Effector memory CD4-positive, alpha-beta T cell (primary cell): ENCODE measurements around the gene PARD3B.

Experiments
- DNase-seq, 3 donors: peaks; one replicate each; pipeline ENCODE4 v3.0.0-alpha.2; 2020
- H3K27ac ChIP-seq: 2 replicates; pipeline ENCODE4 v1.7.0; 2013; ENCODE audit warnings: mild to moderate bottlenecking, low read length, moderate library complexity; ENCODE audit not compliant: insufficient read depth, poor library complexity, severe bottlenecking
- H3K27me3 ChIP-seq: replicated peaks from 2 replicates; pipeline ENCODE4 v1.7.0; 2013; ENCODE audit warnings: mild to moderate bottlenecking, low read length; ENCODE audit not compliant: insufficient read depth, control insufficient read depth, poor library complexity, severe bottlenecking
- H3K36me3 ChIP-seq: 2 replicates; pipeline ENCODE4 v1.7.0; 2013; ENCODE audit warnings: mild to moderate bottlenecking, low read length, moderate library complexity; ENCODE audit not compliant: control insufficient read depth, insufficient read depth
- H3K4me1 ChIP-seq: 2 replicates; pipeline ENCODE4 v1.7.0; 2013; ENCODE audit warnings: low read length, mild to moderate bottlenecking; ENCODE audit not compliant: control insufficient read depth, insufficient read depth, poor library complexity, severe bottlenecking
- H3K4me3 ChIP-seq: 2 replicates; pipeline ENCODE4 v1.7.0; 2013; ENCODE audit warnings: low read length, low read depth, mild to moderate bottlenecking; ENCODE audit not compliant: insufficient read depth, poor library complexity, severe bottlenecking
- H3K9me3 ChIP-seq: 2 replicates; pipeline ENCODE4 v1.7.0; 2013; ENCODE audit warnings: mild to moderate bottlenecking, low read length, moderate library complexity; ENCODE audit not compliant: control insufficient read depth

Gene PARD3B

GRCh38 chr2:204971206-204971907 is 426.1 kb downstream of the PARD3B start:
- Histone ChIP-seq H3K9me3 (no peaks in the 10 kb centered on the region), H3K27me3 (no peaks in the 10 kb centered on the region), H3K4me3 (no peak overlapping the region), H3K4me1 (peaks cover 44% of the 10 kb centered on the region), H3K27ac (no peak overlapping the region), H3K36me3 (no peaks in the 10 kb centered on the region)
- no peak for DNase-seq

GRCh38 chr2:204972161-204972560 is 426.9 kb downstream of the PARD3B start:
- Histone ChIP-seq H3K36me3 (no peaks in the 10 kb centered on the region), H3K27me3 (no peaks in the 10 kb centered on the region), H3K4me1 (peaks cover 36% of the 10 kb centered on the region), H3K4me3 (no peak overlapping the region), H3K9me3 (no peaks in the 10 kb centered on the region), H3K27ac (no peak overlapping the region)
- DNase-seq, result no peak

GRCh38 chr2:204972606-204973336 is 427.5 kb downstream of the PARD3B start:
- Histone ChIP-seq H3K27me3 (no peaks in the 10 kb centered on the region), H3K27ac (no peak overlapping the region), H3K4me3 (no peak overlapping the region), H3K9me3 (no peaks in the 10 kb centered on the region), H3K4me1 (peaks cover 32% of the 10 kb centered on the region), H3K36me3 (no peaks in the 10 kb centered on the region)
- DNase-seq, result no peak

- no peaks in the 10 kb centered on the region for H3K9me3 ChIP-seq
- H3K4me3 ChIP-seq, result no peak overlapping the region
- no peak for DNase-seq
- H3K36me3 ChIP-seq, result no peaks in the 10 kb centered on the region
- H3K27me3 ChIP-seq, result no peaks in the 10 kb centered on the region
- peaks cover 27% of the 10 kb centered on the region for H3K4me1 ChIP-seq
- H3K27ac ChIP-seq, result no peak overlapping the region
Measured at GRCh38 chr2:204973616-204974015, 428.3 kb downstream of the PARD3B start.

GRCh38 chr2:204974487-204974886 is 429.2 kb downstream of the PARD3B start:
- no peak overlapping the region for H3K27ac ChIP-seq
- peaks cover 18% of the 10 kb centered on the region for H3K4me1 ChIP-seq
- no peaks in the 10 kb centered on the region for H3K36me3 ChIP-seq
- no peaks in the 10 kb centered on the region for H3K27me3 ChIP-seq
- no peak for DNase-seq
- no peak overlapping the region for H3K4me3 ChIP-seq
- H3K9me3 ChIP-seq, result no peaks in the 10 kb centered on the region

GRCh38 chr2:204977914-204978313 is 432.6 kb downstream of the PARD3B start:
- Histone ChIP-seq H3K27me3 (no peaks in the 10 kb centered on the region), H3K4me3 (no peak overlapping the region), H3K36me3 (no peaks in the 10 kb centered on the region), H3K4me1 (no peaks in the 10 kb centered on the region), H3K27ac (no peak overlapping the region), H3K9me3 (no peaks in the 10 kb centered on the region)
- no peak for DNase-seq

GRCh38 chr2:204982303-204982702 is 437.0 kb downstream of the PARD3B start:
- Histone ChIP-seq H3K9me3 (no peaks in the 10 kb centered on the region), H3K27me3 (no peaks in the 10 kb centered on the region), H3K4me1 (no peaks in the 10 kb centered on the region), H3K36me3 (no peaks in the 10 kb centered on the region), H3K27ac (no peak overlapping the region), H3K4me3 (no peak overlapping the region)
- no peak for DNase-seq

- no peaks in the 10 kb centered on the region for H3K9me3 ChIP-seq
- no peak overlapping the region for H3K4me3 ChIP-seq
- no peaks in the 10 kb centered on the region for H3K4me1 ChIP-seq
- no peaks in the 10 kb centered on the region for H3K27me3 ChIP-seq
- no peaks in the 10 kb centered on the region for H3K36me3 ChIP-seq
- no peak for DNase-seq
- H3K27ac ChIP-seq, result no peak overlapping the region
Measured at GRCh38 chr2:204984518-204984917, 439.2 kb downstream of the PARD3B start.

GRCh38 chr2:204986641-204987040 is 441.4 kb downstream of the PARD3B start:
- H3K9me3 ChIP-seq, result no peaks in the 10 kb centered on the region
- no peak overlapping the region for H3K27ac ChIP-seq
- no peak for DNase-seq
- no peak overlapping the region for H3K4me3 ChIP-seq
- H3K4me1 ChIP-seq, result no peaks in the 10 kb centered on the region
- no peaks in the 10 kb centered on the region for H3K27me3 ChIP-seq
- no peaks in the 10 kb centered on the region for H3K36me3 ChIP-seq

- Histone ChIP-seq H3K27me3 (no peaks in the 10 kb centered on the region), H3K4me3 (no peak overlapping the region), H3K27ac (no peak overlapping the region), H3K9me3 (no peaks in the 10 kb centered on the region), H3K36me3 (no peaks in the 10 kb centered on the region), H3K4me1 (no peaks in the 10 kb centered on the region)
- no peak for DNase-seq
Measured at GRCh38 chr2:204988836-204989235, 443.6 kb downstream of the PARD3B start.
